ENCODE data around the gene SF3B6. TPM values are rescaled to one million over a fixed set of nuclear protein-coding genes. Genes with fewer than 3 reads are reported as not detected.

SF3B6 gene
- total and polyA plus RNA-seq, 9 of the 15 experiments (the other 6 are each of a cell fraction or from before 2014, with no cell fraction given), result 146 to 591 (median 295) TPM

DNA sequence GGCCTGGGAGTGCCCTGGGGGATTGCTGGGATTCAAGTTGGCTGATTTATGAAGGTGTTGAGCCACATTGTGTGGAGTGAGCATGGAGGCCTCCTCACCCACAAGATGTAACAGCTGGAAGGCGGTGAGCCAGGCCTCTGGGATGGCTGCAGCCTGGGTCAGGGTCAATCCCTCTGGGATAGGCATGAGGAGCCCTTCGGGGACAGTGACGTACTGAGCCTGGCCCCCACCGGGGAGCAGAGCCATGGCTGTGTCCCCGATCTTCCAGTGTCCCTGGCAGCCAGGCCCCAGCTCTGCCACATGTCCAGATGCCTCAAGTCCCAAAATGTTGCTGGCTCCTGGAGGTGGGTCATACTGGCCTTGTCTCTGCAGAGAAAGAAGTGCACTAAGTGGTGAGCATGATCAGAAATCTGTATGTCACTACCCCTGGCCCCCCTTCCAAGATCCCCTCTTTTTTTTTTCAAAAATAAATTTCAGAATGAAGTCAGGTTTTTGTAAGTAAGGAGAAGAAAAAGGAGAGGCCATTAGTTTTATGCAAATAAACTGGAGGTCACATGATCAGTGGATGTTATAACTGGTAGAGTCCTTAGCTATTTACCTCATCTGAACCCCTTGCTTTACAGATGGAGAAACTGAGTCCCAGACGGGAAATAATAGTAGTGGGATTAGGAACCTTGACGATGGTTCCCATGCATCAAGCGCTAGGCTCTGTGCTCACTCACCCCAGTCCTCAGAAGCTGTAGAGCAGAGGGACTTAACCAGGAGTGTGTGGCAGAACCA lies 6.9 kb upstream of the SF3B6 start:
- Histone ChIP-seq H3K9me1 (ENCODE audit: control insufficient read depth, insufficient read depth, low read length) (no peaks in the 10 kb centered on the region), H3K4me1 (replicated peaks in 1 of 2; ENCODE audit: control insufficient read depth in 2 of 2, insufficient read depth in 2 of 2, low read length in 2 of 2) (peaks cover 15 to 22% of the 10 kb centered on the region in 2 experiments; a peak in 4 of 5 replicates), H3K27ac (ENCODE audit: extremely low read depth, low read depth, low read length) (peak overlapping the region; percentile 75; the same call in 2 of the 3 replicates), H4K20me1 (replicated peaks; ENCODE audit: control insufficient read depth, insufficient read depth, low read length) (no peaks in the 10 kb centered on the region), H2AFZ (ENCODE audit: low read depth, low read length) (peak overlapping the region; percentile 95), H3K79me2 (ENCODE audit: control insufficient read depth, insufficient read depth, low read length) (no peaks in the 10 kb centered on the region; the same call in 2 of the 3 replicates), H3K27me3 (ENCODE audit: control insufficient read depth in 2 of 2, insufficient read depth in 2 of 2, low read length in 2 of 2) (no peaks in the 10 kb centered on the region), H3K9ac (ENCODE audit: insufficient read depth in 1 of 2, low read depth in 2 of 2, low read length in 2 of 2) (peak overlapping the region; percentile 77 to 94; a peak in 3 of 4 replicates), H3K4me2 (ENCODE audit: insufficient read depth, low read length) (peak overlapping the region; percentile 89), H3K36me3 (ENCODE audit: control insufficient read depth, insufficient read depth, low read length) (peaks cover 13% of the 10 kb centered on the region; the same call in 2 of the 3 replicates), H3K4me3 (peak overlapping the region; percentile 58), H3K9me3 (replicated peaks; ENCODE audit: control insufficient read depth, insufficient read depth, low read depth, low read length) (no peaks in the 10 kb centered on the region)
- in situ Hi-C loops (cut with MboI), result no loop called here
- intact Hi-C loops (cut with micrococcal nuclease), result no loop called here
- TF ChIP-seq ZNF57 (CRISPR knock-in tag; IDR thresholded peaks at IDR 0.05) (no peak), TRIM28 (IDR thresholded peaks at IDR 0.05) (no peak), KLF13 (tag; IDR thresholded peaks at IDR 0.05; ENCODE audit: borderline replicate concordance, low read depth) (no peak), SMARCC2 (IDR thresholded peaks at IDR 0.05; ENCODE audit: low read depth) (no peak), ZNF232 (CRISPR knock-in tag; IDR thresholded peaks at IDR 0.05) (no peak), BMI1 (IDR thresholded peaks at IDR 0.05; ENCODE audit: low read length) (no peak), U2AF1 (optimal IDR thresholded peaks at IDR 0.05; ENCODE audit: low read depth, low read length) (no peak), RAD51 (IDR thresholded peaks at IDR 0.05; ENCODE audit: borderline replicate concordance, low read depth) (peak; percentile 45)
- TF ChIP-seq, protein P1, sequence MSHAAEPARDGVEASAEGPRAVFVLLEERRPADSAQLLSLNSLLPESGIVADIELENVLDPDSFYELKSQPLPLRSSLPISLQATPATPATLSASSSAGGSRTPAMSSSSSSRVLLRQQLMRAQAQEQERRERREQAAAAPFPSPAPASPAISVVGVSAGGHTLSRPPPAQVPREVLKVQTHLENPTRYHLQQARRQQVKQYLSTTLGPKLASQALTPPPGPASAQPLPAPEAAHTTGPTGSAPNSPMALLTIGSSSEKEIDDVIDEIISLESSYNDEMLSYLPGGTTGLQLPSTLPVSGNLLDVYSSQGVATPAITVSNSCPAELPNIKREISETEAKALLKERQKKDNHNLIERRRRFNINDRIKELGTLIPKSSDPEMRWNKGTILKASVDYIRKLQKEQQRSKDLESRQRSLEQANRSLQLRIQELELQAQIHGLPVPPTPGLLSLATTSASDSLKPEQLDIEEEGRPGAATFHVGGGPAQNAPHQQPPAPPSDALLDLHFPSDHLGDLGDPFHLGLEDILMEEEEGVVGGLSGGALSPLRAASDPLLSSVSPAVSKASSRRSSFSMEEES (CRISPR knock-in tag; IDR thresholded peaks at IDR 0.05), result peak; percentile 90
- TF ChIP-seq, protein P2, sequence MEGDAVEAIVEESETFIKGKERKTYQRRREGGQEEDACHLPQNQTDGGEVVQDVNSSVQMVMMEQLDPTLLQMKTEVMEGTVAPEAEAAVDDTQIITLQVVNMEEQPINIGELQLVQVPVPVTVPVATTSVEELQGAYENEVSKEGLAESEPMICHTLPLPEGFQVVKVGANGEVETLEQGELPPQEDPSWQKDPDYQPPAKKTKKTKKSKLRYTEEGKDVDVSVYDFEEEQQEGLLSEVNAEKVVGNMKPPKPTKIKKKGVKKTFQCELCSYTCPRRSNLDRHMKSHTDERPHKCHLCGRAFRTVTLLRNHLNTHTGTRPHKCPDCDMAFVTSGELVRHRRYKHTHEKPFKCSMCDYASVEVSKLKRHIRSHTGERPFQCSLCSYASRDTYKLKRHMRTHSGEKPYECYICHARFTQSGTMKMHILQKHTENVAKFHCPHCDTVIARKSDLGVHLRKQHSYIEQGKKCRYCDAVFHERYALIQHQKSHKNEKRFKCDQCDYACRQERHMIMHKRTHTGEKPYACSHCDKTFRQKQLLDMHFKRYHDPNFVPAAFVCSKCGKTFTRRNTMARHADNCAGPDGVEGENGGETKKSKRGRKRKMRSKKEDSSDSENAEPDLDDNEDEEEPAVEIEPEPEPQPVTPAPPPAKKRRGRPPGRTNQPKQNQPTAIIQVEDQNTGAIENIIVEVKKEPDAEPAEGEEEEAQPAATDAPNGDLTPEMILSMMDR (IDR thresholded peaks at IDR 0.05 in 2 of 3, conservative IDR thresholded peaks at IDR 0.05 in 1 of 3; ENCODE audit: insufficient read depth in 2 of 3, low read depth in 1 of 3, low read length in 3 of 3), result no peak
- POLR2A ChIA-PET, result interaction anchor here (0.7 to 1.5 kb wide), 3 partner anchors 10 to 157 kb away, joined by 4 to 12 read pairs (median 7); partner anchors contain the start of genes ATAD2B and WDCP
- DNase-seq (ENCODE audit: extremely low read depth in 1 of 4, low spot score in 3 of 4) (no peak), ATAC-seq (no peak), FAIRE-seq (no peak)
- 77% methylated on average over 7 of the region's 8 CpGs for WGBS (ENCODE audit: insufficient coverage, low coverage, missing lambda C conversion rate)
- no TSS peak for BruUV-seq (replicated peaks)
- CTCF ChIA-PET (ENCODE audit: low intra/inter-chr PET ratio), result interaction anchor here (2.3 kb wide), 1 partner anchor 157 kb away, joined by 10 read pairs; the partner anchor contains the start of gene ATAD2B

All from K562 (cell line).